ENCODE results near the gene RNF141. TPM values are rescaled to one million over a fixed set of nuclear protein-coding genes. Genes with fewer than 3 reads are reported as not detected.

RNF141 gene
- polyA plus RNA-seq, 1 experiment, result 34.8 TPM

DNA sequence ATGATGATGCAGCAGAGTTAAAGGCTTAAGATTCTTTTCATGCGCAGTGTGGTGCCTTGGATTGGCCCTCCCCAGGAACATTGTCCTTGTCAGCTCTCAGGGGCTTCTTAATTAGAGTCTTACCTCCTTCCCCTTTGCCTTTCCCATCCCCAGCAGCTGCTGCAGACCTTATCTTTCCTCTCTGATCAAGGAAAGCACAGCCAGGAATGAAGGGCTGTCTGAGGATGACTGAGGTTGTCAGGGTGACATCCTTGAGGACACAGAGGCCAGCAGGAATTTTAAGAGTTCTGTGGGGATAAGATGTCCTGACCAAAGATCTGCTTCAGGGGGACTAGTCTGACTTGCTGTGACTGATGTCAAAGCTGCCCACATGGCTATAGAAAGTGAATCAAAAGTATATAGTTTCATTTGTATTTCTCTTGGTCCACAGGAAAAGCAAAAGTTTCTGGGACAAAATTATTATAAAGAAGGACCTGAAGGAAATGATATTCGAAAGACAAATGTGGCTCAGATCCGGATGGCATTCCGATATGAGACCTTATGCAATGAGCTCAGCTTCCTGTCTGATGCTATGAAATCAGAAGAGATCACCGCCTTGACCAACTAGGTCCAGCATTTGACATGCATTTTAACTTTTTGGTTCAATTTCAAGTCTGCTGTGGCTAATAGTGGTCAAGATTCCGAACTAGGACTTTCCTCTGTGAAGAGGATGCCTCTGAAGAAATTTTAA lies 35.5 kb downstream of the RNF141 start:
- TF ChIP-seq, protein P1, sequence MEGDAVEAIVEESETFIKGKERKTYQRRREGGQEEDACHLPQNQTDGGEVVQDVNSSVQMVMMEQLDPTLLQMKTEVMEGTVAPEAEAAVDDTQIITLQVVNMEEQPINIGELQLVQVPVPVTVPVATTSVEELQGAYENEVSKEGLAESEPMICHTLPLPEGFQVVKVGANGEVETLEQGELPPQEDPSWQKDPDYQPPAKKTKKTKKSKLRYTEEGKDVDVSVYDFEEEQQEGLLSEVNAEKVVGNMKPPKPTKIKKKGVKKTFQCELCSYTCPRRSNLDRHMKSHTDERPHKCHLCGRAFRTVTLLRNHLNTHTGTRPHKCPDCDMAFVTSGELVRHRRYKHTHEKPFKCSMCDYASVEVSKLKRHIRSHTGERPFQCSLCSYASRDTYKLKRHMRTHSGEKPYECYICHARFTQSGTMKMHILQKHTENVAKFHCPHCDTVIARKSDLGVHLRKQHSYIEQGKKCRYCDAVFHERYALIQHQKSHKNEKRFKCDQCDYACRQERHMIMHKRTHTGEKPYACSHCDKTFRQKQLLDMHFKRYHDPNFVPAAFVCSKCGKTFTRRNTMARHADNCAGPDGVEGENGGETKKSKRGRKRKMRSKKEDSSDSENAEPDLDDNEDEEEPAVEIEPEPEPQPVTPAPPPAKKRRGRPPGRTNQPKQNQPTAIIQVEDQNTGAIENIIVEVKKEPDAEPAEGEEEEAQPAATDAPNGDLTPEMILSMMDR (IDR thresholded peaks at IDR 0.05; ENCODE audit: low read depth, low read length), result no peak
- Histone ChIP-seq H3K27me3 (ENCODE audit: control insufficient read depth, insufficient read depth, low read length) (no peaks in the 10 kb centered on the region), H3K27ac (ENCODE audit: low read depth, low read length) (no peak overlapping the region), H3K9me3 (ENCODE audit: control insufficient read depth, insufficient read depth, low read length) (no peaks in the 10 kb centered on the region), H3K4me3 (ENCODE audit: low read depth, low read length) (no peak overlapping the region)
- no peak for DNase-seq (ENCODE audit: low read depth, low spot score)
- POLR2A ChIA-PET, result no interaction called here
- CTCF ChIA-PET, result interaction anchor here (1.4 kb wide), 1 partner anchor 99 kb away, joined by 4 read pairs; no protein-coding TSS in a partner anchor

DNA sequence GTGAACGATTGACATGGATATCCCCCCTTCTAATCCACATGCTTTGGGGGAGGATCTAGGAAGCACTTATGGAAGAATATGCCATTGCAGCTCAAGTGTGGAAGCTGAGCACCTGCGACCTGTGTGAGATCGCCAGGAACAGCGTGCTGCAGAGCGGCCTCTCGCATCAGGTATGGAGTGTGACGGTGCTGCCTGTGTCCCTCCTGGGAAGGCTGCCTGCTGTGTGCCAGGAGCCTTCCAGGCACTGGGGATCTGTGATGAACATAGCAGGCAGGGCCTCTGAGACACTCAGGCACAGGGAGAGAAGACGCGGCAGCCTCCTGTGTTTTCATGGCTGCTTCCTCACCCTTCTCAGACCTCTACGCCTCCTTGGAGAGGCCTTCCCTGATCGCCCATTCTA lies 36.5 kb downstream of the RNF141 start:
- Histone ChIP-seq H3K4me3 (ENCODE audit: low read depth, low read length) (no peak overlapping the region), H3K27me3 (ENCODE audit: control insufficient read depth, insufficient read depth, low read length) (no peaks in the 10 kb centered on the region), H3K27ac (ENCODE audit: low read depth, low read length) (no peak overlapping the region), H3K9me3 (ENCODE audit: control insufficient read depth, insufficient read depth, low read length) (no peaks in the 10 kb centered on the region)
- no peak for DNase-seq (ENCODE audit: low read depth, low spot score)
- POLR2A ChIA-PET, result no interaction called here
- CTCF ChIA-PET, result no interaction called here
- TF ChIP-seq, protein P1 (IDR thresholded peaks at IDR 0.05; ENCODE audit: low read depth, low read length), result no peak

DNA sequence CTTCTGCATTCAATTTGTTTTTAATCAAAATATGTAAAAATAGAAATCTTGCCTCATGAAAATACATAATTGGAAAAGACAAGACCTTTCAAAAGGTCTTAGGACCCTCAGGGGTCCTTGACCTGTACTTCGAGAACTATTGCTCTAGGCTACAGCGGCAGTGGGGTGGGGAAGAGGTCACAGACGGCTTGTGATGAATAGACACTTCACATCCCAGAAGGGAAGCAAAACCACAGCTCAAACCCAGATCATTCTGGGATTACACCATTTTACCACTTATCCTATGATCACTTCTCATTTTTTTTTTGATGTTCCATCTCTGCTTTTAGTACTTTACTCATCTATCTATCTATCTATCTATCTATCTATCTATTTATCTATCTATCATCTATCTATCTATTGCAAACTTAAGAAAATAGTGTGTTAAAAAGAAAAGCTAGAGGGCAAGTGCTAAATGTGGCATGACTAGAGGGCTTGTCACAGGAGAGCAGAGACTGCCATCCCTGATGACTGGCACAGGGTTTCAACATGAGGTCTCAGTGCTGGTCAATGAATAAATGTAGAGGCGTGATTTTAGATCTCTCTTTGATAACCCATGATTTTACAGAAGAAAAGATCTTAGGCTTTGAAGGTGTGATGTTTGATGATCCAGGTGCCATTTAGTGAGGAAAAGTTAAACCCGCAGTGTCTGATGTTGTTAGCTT lies 37.1 kb downstream of the RNF141 start:
- ChIA-PET POLR2A (no interaction called here), CTCF (interaction anchor here (1.2 kb wide), 1 partner anchor 233 kb away, joined by 3 read pairs; no protein-coding TSS in a partner anchor)
- H3K4me3 ChIP-seq (ENCODE audit: low read depth, low read length), result no peak overlapping the region
- TF ChIP-seq, protein P1 (IDR thresholded peaks at IDR 0.05; ENCODE audit: low read depth, low read length), result no peak
- H3K9me3 ChIP-seq (ENCODE audit: control insufficient read depth, insufficient read depth, low read length), result no peaks in the 10 kb centered on the region
- no peak for DNase-seq (ENCODE audit: low read depth, low spot score)
- H3K27ac ChIP-seq (ENCODE audit: low read depth, low read length), result no peak overlapping the region
- no peaks in the 10 kb centered on the region for H3K27me3 ChIP-seq (ENCODE audit: control insufficient read depth, insufficient read depth, low read length)

DNA sequence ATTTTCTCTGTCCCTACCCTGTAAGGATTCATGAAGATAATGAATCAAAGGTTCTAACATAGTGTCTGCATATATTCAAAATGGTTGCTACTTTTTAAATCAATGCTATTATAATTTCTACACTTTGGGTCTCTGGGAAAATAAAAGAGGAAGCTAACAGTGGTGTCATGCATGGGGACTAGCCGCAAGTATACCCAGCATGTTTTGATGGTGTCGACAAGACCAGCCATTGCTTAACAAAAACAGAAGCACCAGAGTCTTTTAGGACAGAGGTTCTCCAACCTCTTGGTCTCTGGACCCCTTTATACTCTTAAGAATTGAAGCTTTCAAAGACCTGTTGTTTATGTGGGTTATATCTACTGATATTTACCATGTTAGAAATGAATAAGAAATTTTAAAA lies 37.8 kb downstream of the RNF141 start:
- Histone ChIP-seq H3K9me3 (ENCODE audit: control insufficient read depth, insufficient read depth, low read length) (no peaks in the 10 kb centered on the region), H3K27ac (ENCODE audit: low read depth, low read length) (no peak overlapping the region), H3K4me3 (ENCODE audit: low read depth, low read length) (no peak overlapping the region), H3K27me3 (ENCODE audit: control insufficient read depth, insufficient read depth, low read length) (no peaks in the 10 kb centered on the region)
- POLR2A ChIA-PET, result no interaction called here
- CTCF ChIA-PET, result interaction anchor here (0.5 to 1.2 kb wide), 2 partner anchors 233 to 1491 kb away, joined by 3 to 5 read pairs; no protein-coding TSS in a partner anchor
- TF ChIP-seq, protein P1 (IDR thresholded peaks at IDR 0.05; ENCODE audit: low read depth, low read length), result no peak
- no peak for DNase-seq (ENCODE audit: low read depth, low spot score)

DNA sequence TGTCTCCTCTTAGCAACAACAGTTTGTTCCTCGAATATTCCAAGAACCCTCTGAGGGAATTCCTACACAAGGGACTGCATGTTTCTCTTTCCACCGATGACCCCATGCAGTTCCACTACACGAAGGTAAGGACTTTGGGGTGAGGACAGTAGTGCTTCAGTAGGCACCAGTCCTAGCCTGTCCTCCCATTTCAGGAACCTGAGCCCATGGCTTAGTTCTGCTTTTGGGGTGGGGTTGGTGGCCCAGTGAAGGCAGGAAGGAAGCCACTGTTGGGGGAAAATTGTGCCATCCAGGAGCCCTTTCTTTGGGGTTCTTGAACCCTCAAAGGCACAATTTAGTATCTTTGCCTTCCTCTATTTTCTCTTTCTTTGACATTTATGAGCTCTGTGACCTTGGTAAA lies 38.2 kb downstream of the RNF141 start:
- no peak overlapping the region for H3K4me3 ChIP-seq (ENCODE audit: low read depth, low read length)
- CTCF ChIA-PET, result interaction anchor here (0.5 to 1.2 kb wide), 2 partner anchors 234 to 1491 kb away, joined by 3 to 5 read pairs; no protein-coding TSS in a partner anchor
- TF ChIP-seq, protein P1 (IDR thresholded peaks at IDR 0.05; ENCODE audit: low read depth, low read length), result no peak
- no peak overlapping the region for H3K27ac ChIP-seq (ENCODE audit: low read depth, low read length)
- no peaks in the 10 kb centered on the region for H3K9me3 ChIP-seq (ENCODE audit: control insufficient read depth, insufficient read depth, low read length)
- POLR2A ChIA-PET, result no interaction called here
- H3K27me3 ChIP-seq (ENCODE audit: control insufficient read depth, insufficient read depth, low read length), result no peaks in the 10 kb centered on the region
- no peak for DNase-seq (ENCODE audit: low read depth, low spot score)
